ENCODE results near the gene DOCK2.

- TF ChIP-seq CTCF (conservative IDR thresholded peaks at IDR 0.05; ENCODE audit: low read depth, low read length) (no peak), EZH2 (IDR thresholded peaks at IDR 0.05; ENCODE audit: borderline replicate concordance, low read depth, low read length, poor library complexity, severe bottlenecking) (no peak)
These were observed 440.5 kb downstream of the DOCK2 start for GRCh38 chr5:170077526-170077925.

Data from A673 (cell line).